IgD-negative memory B cell (primary cell): ENCODE results near the gene HPSE2. TPM values are rescaled to one million over a fixed set of nuclear protein-coding genes. Genes with fewer than 3 reads are reported as not detected.
"Not testable (repeated sequence)": the region's sequence is repeated elsewhere in the genome, so short reads cannot be mapped to it uniquely, and the experiment has no call there.

ENCODE experiments used
- H3K27ac Mint-ChIP-seq, 3 donors: one replicate each; pipeline ENCODE4 v1.8.0; 2020 to 2022; ENCODE audit warnings: mild to moderate bottlenecking in 3 of 3, mixed read lengths in 3 of 3, moderate library complexity in 1 of 3
- H3K27me3 Mint-ChIP-seq: one replicate; pipeline ENCODE4 v1.8.0; 2021; ENCODE audit warnings: mixed read lengths
- H3K36me3 Mint-ChIP-seq: one replicate; pipeline ENCODE4 v1.8.0; 2020; ENCODE audit warnings: mild to moderate bottlenecking, mixed read lengths
- H3K4me1 Mint-ChIP-seq, 3 donors: one replicate each; pipeline ENCODE4 v1.8.0; 2020 to 2022; ENCODE audit warnings: mixed read lengths in 3 of 3, mild to moderate bottlenecking in 1 of 3
- H3K4me3 Mint-ChIP-seq, 4 donors: one replicate each; pipeline ENCODE4 v1.8.0; 2020 to 2022; ENCODE audit warnings: mild to moderate bottlenecking in 4 of 4, mixed read lengths in 4 of 4, moderate library complexity in 3 of 4
- H3K9me3 Mint-ChIP-seq, 3 donors: one replicate each; pipeline ENCODE4 v1.8.0; 2020 to 2021; ENCODE audit warnings: mixed read lengths in 3 of 3, mild to moderate bottlenecking in 1 of 3
- polyA plus RNA-seq: library from polyadenylated mRNA; unstranded; fragments of 300-500 nt; fragmentation: Illumina TruSeq; gene quantifications from one replicate; pipeline ENCODE4 v1.2.3, GENCODE V29; 2021

The HPSE2 gene
- polyA plus RNA-seq, 1 donor from 2014 or later, result not detected

- H3K4me1 Mint-ChIP-seq, result peaks cover 14 to 22% (median 17%) of the 10 kb centered on the region in 3 donors
- peaks cover 1% of the 10 kb centered on the region for H3K36me3 Mint-ChIP-seq
- H3K27me3 Mint-ChIP-seq, result peaks cover 64% of the 10 kb centered on the region
- H3K9me3 Mint-ChIP-seq, result peaks cover 0 to 9% (median 1%) of the 10 kb centered on the region in 3 donors
- peak overlapping the region in 1 of 4 donors; percentile 71 for H3K4me3 Mint-ChIP-seq
- H3K27ac Mint-ChIP-seq, result no peak overlapping the region
Observed at GRCh38 chr10:99232360-99232999, 3.2 kb downstream of the HPSE2 start.

DNA sequence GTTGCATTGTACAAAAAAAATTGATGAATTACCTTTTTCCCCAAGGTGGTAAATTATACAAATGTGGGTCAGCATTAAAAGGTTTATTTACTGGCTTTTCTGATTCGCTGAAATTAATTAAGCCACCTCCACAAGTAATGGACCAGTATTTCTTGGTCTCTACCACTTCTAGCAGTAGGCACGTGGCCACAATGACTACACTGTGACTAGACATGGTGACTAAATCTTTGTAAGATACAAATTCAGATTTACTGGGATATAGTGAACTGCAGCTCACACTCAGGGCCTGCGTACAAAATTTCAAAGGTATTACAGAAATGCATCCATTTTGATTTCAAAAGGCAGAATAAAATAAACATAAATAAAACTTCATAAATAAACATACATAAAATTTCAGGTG, 10.9 kb downstream of the HPSE2 start:
- Mint-ChIP-seq H3K9me3 (no peaks in the 10 kb centered on the region), H3K4me3 (no peak overlapping the region), H3K27me3 (peaks cover 13% of the 10 kb centered on the region), H3K4me1 (peaks cover 0 to 3% (median 0%) of the 10 kb centered on the region in 3 donors), H3K36me3 (peaks cover 1% of the 10 kb centered on the region), H3K27ac (no peak overlapping the region)

- no peak overlapping the region for H3K4me3 Mint-ChIP-seq
- H3K9me3 Mint-ChIP-seq, result peaks cover 6 to 13% (median 11%) of the 10 kb centered on the region in 3 donors
- H3K4me1 Mint-ChIP-seq, result no peaks in the 10 kb centered on the region
- no peaks in the 10 kb centered on the region for H3K36me3 Mint-ChIP-seq
- H3K27ac Mint-ChIP-seq, result no peak overlapping the region
- peaks cover 15% of the 10 kb centered on the region for H3K27me3 Mint-ChIP-seq
Observed at GRCh38 chr10:99207340-99207739, 28.3 kb downstream of the HPSE2 start.

GRCh38 chr10:99203310-99203709, 32.3 kb downstream of the HPSE2 start:
- H3K27me3 Mint-ChIP-seq, result peaks cover 8% of the 10 kb centered on the region
- H3K27ac Mint-ChIP-seq, result no peak overlapping the region
- H3K9me3 Mint-ChIP-seq, result peaks cover 4 to 8% (median 8%) of the 10 kb centered on the region in 3 donors
- no peaks in the 10 kb centered on the region for H3K36me3 Mint-ChIP-seq
- no peaks in the 10 kb centered on the region for H3K4me1 Mint-ChIP-seq
- H3K4me3 Mint-ChIP-seq, result no peak overlapping the region

DNA sequence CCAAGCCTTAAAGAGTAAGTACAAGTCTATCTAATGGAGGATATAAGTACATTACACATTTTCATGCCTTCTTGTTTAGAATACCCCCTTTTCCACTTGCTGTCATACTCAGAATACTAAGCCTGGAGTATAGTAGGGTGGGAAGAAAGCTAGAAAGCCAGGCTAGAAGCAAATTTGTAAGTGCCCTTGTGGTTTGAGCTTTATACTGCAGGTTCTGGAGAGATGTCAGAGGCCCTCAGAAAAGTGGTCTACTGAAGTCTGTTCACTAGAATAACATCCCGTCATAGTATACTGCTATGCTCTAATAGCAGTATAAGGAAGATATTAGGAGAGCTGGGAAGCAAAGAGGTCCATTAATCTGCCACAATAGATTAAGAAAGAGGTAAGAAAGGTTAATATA, 62.7 kb downstream of the HPSE2 start:
- peaks cover 0 to 1% (median 0%) of the 10 kb centered on the region in 3 donors for H3K9me3 Mint-ChIP-seq
- no peak overlapping the region for H3K27ac Mint-ChIP-seq
- H3K4me1 Mint-ChIP-seq, result peaks cover 0 to 2% (median 0%) of the 10 kb centered on the region in 3 donors
- peaks cover 7% of the 10 kb centered on the region for H3K27me3 Mint-ChIP-seq
- H3K4me3 Mint-ChIP-seq, result no peak overlapping the region
- no peaks in the 10 kb centered on the region for H3K36me3 Mint-ChIP-seq

- Mint-ChIP-seq H3K4me3 (no peak overlapping the region), H3K4me1 (peaks cover 0 to 2% (median 0%) of the 10 kb centered on the region in 3 donors), H3K27ac (no peak overlapping the region), H3K36me3 (no peaks in the 10 kb centered on the region), H3K27me3 (peaks cover 7% of the 10 kb centered on the region), H3K9me3 (peaks cover 0 to 1% (median 0%) of the 10 kb centered on the region in 3 donors)
Observed at GRCh38 chr10:99172128-99172738, 63.4 kb downstream of the HPSE2 start.

DNA sequence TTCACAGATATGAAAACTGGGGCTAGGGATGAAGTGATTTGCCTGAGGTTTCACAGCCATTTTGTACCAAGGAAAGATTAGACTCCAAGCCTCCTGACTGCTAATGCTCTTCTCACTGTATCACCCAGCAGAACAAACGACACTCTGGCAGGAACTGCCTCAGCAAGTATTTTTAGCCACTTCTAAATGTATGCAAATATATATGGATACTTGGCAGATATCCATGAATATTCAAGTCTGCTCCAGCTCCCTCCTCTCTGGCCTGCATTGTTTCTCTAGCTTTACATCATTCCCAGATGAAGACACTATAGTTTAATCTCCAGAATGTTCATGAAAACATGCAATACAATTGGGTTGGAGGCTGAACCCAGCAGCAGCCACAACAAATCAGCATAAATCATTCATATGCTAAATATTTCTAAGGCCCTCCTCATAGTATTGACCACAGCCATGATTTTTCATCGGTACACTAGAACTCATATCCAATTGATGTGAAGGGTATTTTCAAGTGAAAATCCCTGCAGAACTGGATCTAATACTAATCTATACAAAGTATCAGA, 65.5 kb downstream of the HPSE2 start:
- H3K4me1 Mint-ChIP-seq, result peaks cover 0 to 2% (median 0%) of the 10 kb centered on the region in 3 donors
- H3K9me3 Mint-ChIP-seq, result peaks cover 0 to 3% (median 0%) of the 10 kb centered on the region in 3 donors
- no peak overlapping the region for H3K4me3 Mint-ChIP-seq
- H3K27me3 Mint-ChIP-seq, result peaks cover 8% of the 10 kb centered on the region
- no peak overlapping the region for H3K27ac Mint-ChIP-seq
- H3K36me3 Mint-ChIP-seq, result no peaks in the 10 kb centered on the region

GRCh38 chr10:99161165-99161564, 74.5 kb downstream of the HPSE2 start:
- peaks cover 3% of the 10 kb centered on the region for H3K27me3 Mint-ChIP-seq
- no peaks in the 10 kb centered on the region for H3K4me1 Mint-ChIP-seq
- H3K4me3 Mint-ChIP-seq, result no peak overlapping the region
- H3K27ac Mint-ChIP-seq, result no peak overlapping the region
- peaks cover 0 to 2% (median 0%) of the 10 kb centered on the region in 3 donors for H3K9me3 Mint-ChIP-seq
- no peaks in the 10 kb centered on the region for H3K36me3 Mint-ChIP-seq

- H3K9me3 Mint-ChIP-seq, result peaks cover 0 to 2% (median 0%) of the 10 kb centered on the region in 3 donors
- no peaks in the 10 kb centered on the region for H3K36me3 Mint-ChIP-seq
- no peak overlapping the region for H3K27ac Mint-ChIP-seq
- no peaks in the 10 kb centered on the region for H3K4me1 Mint-ChIP-seq
- H3K4me3 Mint-ChIP-seq, result no peak overlapping the region
- peaks cover 3% of the 10 kb centered on the region for H3K27me3 Mint-ChIP-seq
Observed at GRCh38 chr10:99143651-99144050, 92.0 kb downstream of the HPSE2 start.

DNA sequence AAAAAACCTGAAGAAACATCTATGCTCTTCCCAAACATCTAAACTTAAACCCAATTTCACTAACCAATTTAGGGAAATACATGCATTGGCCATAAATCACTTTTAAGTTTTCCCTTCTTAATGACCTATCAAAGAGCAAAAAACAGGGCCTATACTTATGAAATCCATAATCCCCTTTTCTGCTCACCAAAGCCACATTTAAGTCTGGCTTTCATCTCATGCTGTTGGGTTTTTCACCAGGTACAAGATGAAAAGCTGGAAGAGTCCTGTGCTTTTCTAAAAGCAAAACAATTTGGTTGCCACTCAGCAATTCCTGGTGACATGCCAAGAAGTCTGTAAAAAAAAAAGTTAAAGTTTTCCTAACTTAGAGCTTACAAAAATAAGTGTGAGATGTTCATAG, 92.6 kb downstream of the HPSE2 start:
- H3K9me3 Mint-ChIP-seq, result peaks cover 0 to 2% (median 0%) of the 10 kb centered on the region in 3 donors
- H3K27ac Mint-ChIP-seq, result no peak overlapping the region
- no peak overlapping the region for H3K4me3 Mint-ChIP-seq
- H3K36me3 Mint-ChIP-seq, result no peaks in the 10 kb centered on the region
- no peaks in the 10 kb centered on the region for H3K4me1 Mint-ChIP-seq
- peaks cover 3% of the 10 kb centered on the region for H3K27me3 Mint-ChIP-seq

GRCh38 chr10:99132897-99133296, 102.8 kb downstream of the HPSE2 start:
- H3K27me3 Mint-ChIP-seq, H3K4me1 Mint-ChIP-seq, H3K36me3 Mint-ChIP-seq, H3K4me3 Mint-ChIP-seq, H3K27ac Mint-ChIP-seq, H3K9me3 Mint-ChIP-seq: not testable (repeated sequence)

- no peaks in the 10 kb centered on the region for H3K4me1 Mint-ChIP-seq
- no peak overlapping the region for H3K27ac Mint-ChIP-seq
- peaks cover 7 to 19% (median 10%) of the 10 kb centered on the region in 3 donors for H3K9me3 Mint-ChIP-seq
- H3K36me3 Mint-ChIP-seq, result no peaks in the 10 kb centered on the region
- peaks cover 2% of the 10 kb centered on the region for H3K27me3 Mint-ChIP-seq
- no peak overlapping the region for H3K4me3 Mint-ChIP-seq
Observed at GRCh38 chr10:99125879-99126278, 109.8 kb downstream of the HPSE2 start.

GRCh38 chr10:99124376-99124775, 111.3 kb downstream of the HPSE2 start:
- Mint-ChIP-seq H3K4me3 (no peak overlapping the region), H3K27ac (no peak overlapping the region), H3K36me3 (no peaks in the 10 kb centered on the region), H3K4me1 (no peaks in the 10 kb centered on the region), H3K9me3 (peaks cover 8 to 19% (median 16%) of the 10 kb centered on the region in 3 donors), H3K27me3 (no peaks in the 10 kb centered on the region)

GRCh38 chr10:99123851-99124250, 111.8 kb downstream of the HPSE2 start:
- H3K4me3 Mint-ChIP-seq, result no peak overlapping the region
- no peaks in the 10 kb centered on the region for H3K36me3 Mint-ChIP-seq
- H3K9me3 Mint-ChIP-seq, result peaks cover 8 to 19% (median 17%) of the 10 kb centered on the region in 3 donors
- no peaks in the 10 kb centered on the region for H3K27me3 Mint-ChIP-seq
- no peak overlapping the region for H3K27ac Mint-ChIP-seq
- H3K4me1 Mint-ChIP-seq, result no peaks in the 10 kb centered on the region

GRCh38 chr10:99123336-99123735, 112.3 kb downstream of the HPSE2 start:
- H3K36me3 Mint-ChIP-seq, result no peaks in the 10 kb centered on the region
- no peaks in the 10 kb centered on the region for H3K27me3 Mint-ChIP-seq
- no peak overlapping the region for H3K4me3 Mint-ChIP-seq
- peaks cover 7 to 17% (median 16%) of the 10 kb centered on the region in 3 donors for H3K9me3 Mint-ChIP-seq
- no peak overlapping the region for H3K27ac Mint-ChIP-seq
- no peaks in the 10 kb centered on the region for H3K4me1 Mint-ChIP-seq
